HFFc6 (cell line): ENCODE results near the gene GSS. TPM values are rescaled to one million over a fixed set of nuclear protein-coding genes. Genes with fewer than 3 reads are reported as not detected.

Experiments
- DNase-seq: peaks from one replicate; pipeline ENCODE4 v3.0.0-alpha.2; 2018
- H3K27ac Mint-ChIP-seq: 2 replicates; pipeline ENCODE4 v1.8.0; 2020; ENCODE audit warnings: mild to moderate bottlenecking, mixed read lengths
- H3K27me3 Mint-ChIP-seq: 2 replicates; pipeline ENCODE4 v1.8.0; 2021; ENCODE audit warnings: mild to moderate bottlenecking, moderate library complexity, mixed read lengths; ENCODE audit not compliant: insufficient read depth
- H3K36me3 Mint-ChIP-seq: 2 replicates; pipeline ENCODE4 v1.8.0; 2021; ENCODE audit warnings: low read depth, mixed read lengths
- H3K4me1 Mint-ChIP-seq: 2 replicates; pipeline ENCODE4 v1.8.0; 2020; ENCODE audit warnings: low read depth, mixed read lengths
- H3K4me3 Mint-ChIP-seq: 2 replicates; pipeline ENCODE4 v1.8.0; 2020; ENCODE audit warnings: mild to moderate bottlenecking, moderate library complexity, mixed read lengths
- H3K9me3 Mint-ChIP-seq: 2 replicates; pipeline ENCODE4 v1.8.0; 2020; ENCODE audit warnings: mild to moderate bottlenecking, mixed read lengths
- total RNA-seq, 6 experiments: library from RNA; stranded (reverse); fragmentation: NEBNext Ultra II Directional; extraction: Animal tissue kit (Norgen Biotek cat#: 25700); gene quantifications; 2 replicates in 1 of 6; 3 replicates in 5 of 6; pipeline ENCODE4 v1.2.3, GENCODE V29; 2021
- TF ChIP-seq, protein P1 (sequence below): fragments of 200-600 bp; sonication (generic); IDR thresholded peaks from 2 replicates; pipeline ENCODE4 v1.5.0; 2021; ENCODE audit warnings: antibody characterized with exemption, mild to moderate bottlenecking

The GSS gene
- total RNA-seq, 6 experiments from 2014 or later: 72.1 to 86.8 (median 76.6) TPM

DNA sequence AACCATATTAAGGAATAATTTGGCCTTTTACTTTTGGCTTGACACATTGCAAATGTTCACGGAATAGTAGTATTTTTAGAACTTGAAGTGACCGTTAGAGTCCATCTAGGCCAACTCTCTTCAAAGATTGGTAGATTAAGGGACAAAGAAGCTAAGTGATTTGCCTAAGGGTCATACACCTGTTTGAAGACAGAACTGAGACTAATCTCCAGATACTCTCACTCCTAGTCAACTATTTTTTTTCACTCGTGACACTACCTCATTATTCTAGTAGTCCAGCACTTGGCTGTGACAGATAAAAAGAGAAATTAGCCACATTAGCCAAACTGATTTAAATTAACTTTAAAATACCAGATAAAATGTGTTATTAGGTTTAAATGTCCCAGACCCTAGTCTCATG, 68.6 kb downstream of the GSS start:
- no peak for DNase-seq
- no peaks in the 10 kb centered on the region; the same call in 1 of the 2 replicates for H3K27me3 Mint-ChIP-seq
- TF ChIP-seq, protein P1, sequence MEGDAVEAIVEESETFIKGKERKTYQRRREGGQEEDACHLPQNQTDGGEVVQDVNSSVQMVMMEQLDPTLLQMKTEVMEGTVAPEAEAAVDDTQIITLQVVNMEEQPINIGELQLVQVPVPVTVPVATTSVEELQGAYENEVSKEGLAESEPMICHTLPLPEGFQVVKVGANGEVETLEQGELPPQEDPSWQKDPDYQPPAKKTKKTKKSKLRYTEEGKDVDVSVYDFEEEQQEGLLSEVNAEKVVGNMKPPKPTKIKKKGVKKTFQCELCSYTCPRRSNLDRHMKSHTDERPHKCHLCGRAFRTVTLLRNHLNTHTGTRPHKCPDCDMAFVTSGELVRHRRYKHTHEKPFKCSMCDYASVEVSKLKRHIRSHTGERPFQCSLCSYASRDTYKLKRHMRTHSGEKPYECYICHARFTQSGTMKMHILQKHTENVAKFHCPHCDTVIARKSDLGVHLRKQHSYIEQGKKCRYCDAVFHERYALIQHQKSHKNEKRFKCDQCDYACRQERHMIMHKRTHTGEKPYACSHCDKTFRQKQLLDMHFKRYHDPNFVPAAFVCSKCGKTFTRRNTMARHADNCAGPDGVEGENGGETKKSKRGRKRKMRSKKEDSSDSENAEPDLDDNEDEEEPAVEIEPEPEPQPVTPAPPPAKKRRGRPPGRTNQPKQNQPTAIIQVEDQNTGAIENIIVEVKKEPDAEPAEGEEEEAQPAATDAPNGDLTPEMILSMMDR: no peak
- no peak overlapping the region for H3K27ac Mint-ChIP-seq
- no peaks in the 10 kb centered on the region for H3K9me3 Mint-ChIP-seq
- H3K36me3 Mint-ChIP-seq: peaks cover 8% of the 10 kb centered on the region
- peaks cover 27% of the 10 kb centered on the region for H3K4me1 Mint-ChIP-seq
- no peak overlapping the region for H3K4me3 Mint-ChIP-seq

- Mint-ChIP-seq H3K9me3 (no peaks in the 10 kb centered on the region), H3K36me3 (peaks cover 8% of the 10 kb centered on the region), H3K4me3 (no peak overlapping the region), H3K4me1 (peaks cover 18% of the 10 kb centered on the region), H3K27me3 (no peaks in the 10 kb centered on the region; the same call in 1 of the 2 replicates), H3K27ac (no peak overlapping the region)
- no peak for DNase-seq
- TF ChIP-seq, protein P1: no peak
Measured at GRCh38 chr20:34886122-34886521, 69.5 kb downstream of the GSS start.

DNA sequence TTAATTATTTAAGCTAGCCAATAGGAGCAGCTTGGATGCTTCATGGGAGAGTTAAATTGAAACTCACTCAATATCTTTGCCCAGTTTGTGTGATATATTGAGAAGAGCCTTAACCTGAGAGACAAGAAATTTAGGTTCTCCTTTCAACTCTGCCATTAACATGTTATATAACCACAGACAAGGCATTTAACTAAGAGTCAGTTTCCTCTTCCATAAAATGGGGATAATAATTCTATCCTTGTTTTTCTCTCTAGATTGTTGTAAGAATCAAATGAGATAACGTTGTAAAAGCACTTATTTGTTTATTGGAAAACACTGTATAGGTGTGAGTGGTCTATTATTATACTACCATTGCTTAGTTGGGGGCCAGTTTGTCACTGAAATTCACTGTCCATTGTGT, 71.3 kb downstream of the GSS start:
- peaks cover 8% of the 10 kb centered on the region for H3K36me3 Mint-ChIP-seq
- H3K27ac Mint-ChIP-seq: no peak overlapping the region
- no peak overlapping the region for H3K4me3 Mint-ChIP-seq
- no peaks in the 10 kb centered on the region for H3K9me3 Mint-ChIP-seq
- TF ChIP-seq, protein P1: no peak
- H3K4me1 Mint-ChIP-seq: no peaks in the 10 kb centered on the region
- DNase-seq: no peak
- H3K27me3 Mint-ChIP-seq: no peaks in the 10 kb centered on the region

DNA sequence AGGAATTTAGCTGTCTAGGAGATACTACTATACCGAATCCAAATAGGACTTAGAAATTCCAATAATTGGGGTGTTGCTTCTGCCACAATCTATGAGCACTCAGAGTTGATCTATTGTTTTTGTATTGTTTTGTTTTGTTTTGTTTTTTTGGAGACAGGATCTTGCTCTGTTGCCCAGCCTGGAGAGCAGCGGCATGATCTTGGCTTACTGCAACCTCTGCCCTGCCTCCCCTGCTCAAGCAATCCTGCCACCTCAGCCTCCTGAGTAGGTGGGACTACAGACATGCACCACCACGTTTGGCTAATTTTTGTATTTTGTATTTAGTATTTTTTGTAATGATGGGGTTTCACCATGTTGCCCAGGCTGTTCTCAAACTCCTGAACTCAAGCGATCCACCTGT, 71.8 kb downstream of the GSS start:
- Mint-ChIP-seq H3K27me3 (no peaks in the 10 kb centered on the region), H3K4me1 (no peaks in the 10 kb centered on the region), H3K27ac (no peak overlapping the region), H3K9me3 (no peaks in the 10 kb centered on the region), H3K36me3 (peaks cover 7% of the 10 kb centered on the region), H3K4me3 (no peak overlapping the region)
- TF ChIP-seq, protein P1: no peak
- no peak for DNase-seq

DNA sequence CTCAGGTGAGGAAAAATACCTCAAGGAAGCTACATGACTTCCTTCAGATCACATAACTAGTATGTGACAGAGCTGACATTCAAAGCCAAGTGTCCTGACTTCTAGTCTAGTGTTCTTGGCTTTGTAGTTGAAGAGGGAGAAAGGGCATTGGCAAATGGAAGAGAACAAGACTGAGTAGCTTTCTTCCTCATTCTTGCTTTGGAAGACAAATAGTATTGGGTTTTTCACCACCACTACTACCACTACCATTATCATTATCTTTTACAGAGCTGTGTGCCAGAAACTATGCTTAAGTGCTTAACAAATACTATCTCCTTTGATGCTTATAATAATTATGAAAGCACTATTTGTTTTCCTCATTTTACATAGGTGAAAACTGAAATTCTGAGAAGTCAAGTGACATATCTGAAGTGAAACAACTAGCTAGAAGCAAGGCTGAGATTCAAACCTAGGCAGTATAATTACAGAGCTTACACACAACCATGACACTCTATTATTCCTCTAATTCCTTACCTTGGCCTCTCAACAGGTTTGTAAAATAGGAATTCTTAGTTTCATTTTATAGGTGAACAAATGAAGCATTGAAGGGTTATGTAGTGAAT, 72.4 kb downstream of the GSS start:
- Mint-ChIP-seq H3K36me3 (peaks cover 1% of the 10 kb centered on the region; the same call in 1 of the 2 replicates), H3K9me3 (no peaks in the 10 kb centered on the region), H3K4me3 (no peak overlapping the region), H3K27me3 (no peaks in the 10 kb centered on the region), H3K4me1 (no peaks in the 10 kb centered on the region), H3K27ac (no peak overlapping the region)
- DNase-seq: no peak
- TF ChIP-seq, protein P1: no peak
